IMR-90 (cell line): ENCODE measurements around the gene YIPF6. TPM values are rescaled to one million over a fixed set of nuclear protein-coding genes. Genes with fewer than 3 reads are reported as not detected.
"Not testable (repeated sequence)": the region's sequence is repeated elsewhere in the genome, so short reads cannot be mapped to it uniquely, and the experiment has no call there.

Experiments used
- ATAC-seq: fragments of 200-7000 bp; cut with Tn5 transposase; 2 replicates; pipeline ENCODE4 v1.9.1; 2020; ENCODE audit warnings: low read depth, mild to moderate bottlenecking, moderate library complexity
- BruUV-seq: library from RNA; stranded (reverse); fragments of 400-500 nt; replicated peaks from 2 replicates; lab custom pipeline; 2021; lab: Mats Ljungman, UMichigan
- CTCF ChIA-PET: fragments of 300-600 bp; formaldehyde crosslinking; extraction: SDS; loops from one replicate; lab custom pipeline; 2021; ENCODE audit warnings: antibody characterized with exemption; lab: Yijun Ruan, JAX
- POLR2A ChIA-PET: fragments of 300-600 bp; sonication (Branson Sonifier 250); formaldehyde crosslinking; loops from one replicate; lab custom pipeline; 2022; ENCODE audit warnings: antibody characterized with exemption; ENCODE audit not compliant: unreplicated experiment; lab: Charles Lee
- DNase-seq: peaks from one replicate; pipeline ENCODE4 v3.0.0; 2013
- H2AFZ ChIP-seq: replicated peaks from 2 replicates; pipeline ENCODE3; 2013; ENCODE audit warnings: low read length, mild to moderate bottlenecking; ENCODE audit not compliant: poor library complexity
- H2AK5ac ChIP-seq: 2 replicates; pipeline ENCODE4 v1.6.1; 2013; ENCODE audit warnings: low read depth, low read length, inconsistent platforms
- H2AK9ac ChIP-seq: replicated peaks from 2 replicates; pipeline ENCODE3; 2013; ENCODE audit warnings: mild to moderate bottlenecking, low read depth, low read length, moderate library complexity; ENCODE audit not compliant: poor library complexity
- H2BK120ac ChIP-seq: 2 replicates; pipeline ENCODE4 v1.6.1; 2013; ENCODE audit warnings: low read depth, low read length, inconsistent platforms
- H2BK15ac ChIP-seq: 3 replicates; pipeline ENCODE4 v1.6.1; 2013; ENCODE audit warnings: low read depth, low read length, inconsistent platforms
- H2BK20ac ChIP-seq: 2 replicates; pipeline ENCODE4 v1.6.1; 2013; ENCODE audit warnings: low read depth, mild to moderate bottlenecking, inconsistent platforms, low read length, moderate library complexity
- H2BK5ac ChIP-seq: 2 replicates; pipeline ENCODE4 v1.6.1; 2013; ENCODE audit warnings: mild to moderate bottlenecking, low read depth, low read length, inconsistent platforms; ENCODE audit not compliant: poor library complexity, severe bottlenecking
- H3K14ac ChIP-seq: replicated peaks from 2 replicates; pipeline ENCODE4 v1.6.1; 2013; ENCODE audit warnings: low read depth, low read length, inconsistent platforms
- H3K18ac ChIP-seq: 2 replicates; pipeline ENCODE4 v1.6.1; 2013; ENCODE audit warnings: low read depth, low read length, control low read depth
- H3K23ac ChIP-seq: 2 replicates; pipeline ENCODE4 v1.6.1; 2013; ENCODE audit warnings: low read depth, low read length, inconsistent platforms
- H3K27ac ChIP-seq: 2 replicates; pipeline ENCODE4 v1.5.1; 2013; ENCODE audit warnings: mild to moderate bottlenecking, control low read depth, low read length; ENCODE audit not compliant: insufficient read depth
- H3K27me3 ChIP-seq: 2 replicates; pipeline ENCODE4 v1.6.1; 2013; ENCODE audit warnings: low read length; ENCODE audit not compliant: control insufficient read depth, insufficient read depth
- H3K36me3 ChIP-seq: 2 replicates; pipeline ENCODE4 v1.6.1; 2013; ENCODE audit warnings: low read length, mixed read lengths; ENCODE audit not compliant: control insufficient read depth, insufficient read depth
- H3K4ac ChIP-seq: 2 replicates; pipeline ENCODE4 v1.6.1; 2013; ENCODE audit warnings: low read depth, low read length, inconsistent platforms
- H3K4me1 ChIP-seq: 2 replicates; pipeline ENCODE4 v1.6.1; 2013; ENCODE audit warnings: low read length, mixed read lengths; ENCODE audit not compliant: control insufficient read depth, insufficient read depth
- H3K4me2 ChIP-seq: 2 replicates; pipeline ENCODE4 v1.6.1; 2013; ENCODE audit warnings: low read depth, mild to moderate bottlenecking, control low read depth, low read length, moderate library complexity
- H3K4me3 ChIP-seq: 2 replicates; pipeline ENCODE4 v1.5.1; 2013; ENCODE audit warnings: low read depth, mild to moderate bottlenecking, control low read depth, low read length, moderate library complexity; ENCODE audit not compliant: insufficient read depth
- H3K56ac ChIP-seq: 2 replicates; pipeline ENCODE4 v1.6.1; 2013; ENCODE audit warnings: low read length, inconsistent platforms; ENCODE audit not compliant: insufficient read depth; ENCODE audit errors: extremely low read depth
- H3K79me1 ChIP-seq, 2 experiments: 2 replicates each; pipeline ENCODE4 v1.6.1; 2013; ENCODE audit warnings: low read length in 2 of 2, inconsistent platforms in 1 of 2, low read depth in 1 of 2
- H3K9ac ChIP-seq: 2 replicates; pipeline ENCODE4 v1.6.1; 2013; ENCODE audit warnings: low read depth, low read length, control low read depth
- H3K9me1 ChIP-seq: 2 replicates; pipeline ENCODE4 v1.6.1; 2013; ENCODE audit warnings: low read length, inconsistent platforms; ENCODE audit not compliant: insufficient read depth
- H3K9me3 ChIP-seq: 2 replicates; pipeline ENCODE4 v1.6.1; 2013; ENCODE audit warnings: low read length; ENCODE audit not compliant: control insufficient read depth, insufficient read depth
- H4K20me1 ChIP-seq: 2 replicates; pipeline ENCODE4 v1.6.1; 2013; ENCODE audit warnings: low read length, inconsistent platforms; ENCODE audit not compliant: insufficient read depth
- H4K5ac ChIP-seq: 2 replicates; pipeline ENCODE4 v1.6.1; 2013; ENCODE audit warnings: mild to moderate bottlenecking, low read depth, low read length, control low read depth
- H4K8ac ChIP-seq, 2 experiments: 2 replicates each; pipeline ENCODE4 v1.6.1; 2013; ENCODE audit warnings: low read depth in 2 of 2, low read length in 2 of 2, control low read depth in 1 of 2, inconsistent platforms in 1 of 2
- H4K91ac ChIP-seq: 2 replicates; pipeline ENCODE4 v1.6.1; 2013; ENCODE audit warnings: low read depth, low read length, inconsistent platforms; ENCODE audit not compliant: insufficient read depth
- CEBPB ChIP-seq: IDR thresholded peaks from 2 replicates; pipeline ENCODE4 v1.6.1; 2012; ENCODE audit warnings: low read depth, low read length, improper control_type of control experiment
- CHD1 ChIP-seq: IDR thresholded peaks from 2 replicates; pipeline ENCODE4 v1.6.1; 2012; ENCODE audit warnings: low read depth, low read length, improper control_type of control experiment
- ELK1 ChIP-seq: fragments of 150-350 bp; IDR thresholded peaks from 2 replicates; pipeline ENCODE4 v1.6.1; 2016; ENCODE audit warnings: low read depth, mild to moderate bottlenecking, low read length, moderate library complexity, borderline replicate concordance
- FOS ChIP-seq: fragments of 150-350 bp; IDR thresholded peaks from 2 replicates; pipeline ENCODE4 v1.6.1; 2016; ENCODE audit warnings: low read depth, low read length
- MAFK ChIP-seq: IDR thresholded peaks from 2 replicates; pipeline ENCODE4 v1.6.1; 2012; ENCODE audit warnings: low read depth, low read length, improper control_type of control experiment
- MXI1 ChIP-seq: IDR thresholded peaks from 2 replicates; pipeline ENCODE4 v1.6.1; 2012; ENCODE audit warnings: low read depth, mild to moderate bottlenecking, low read length, moderate library complexity, borderline replicate concordance
- NFE2L2 ChIP-seq: fragments of 150-350 bp; IDR thresholded peaks from 2 replicates; pipeline ENCODE4 v1.6.1; 2016; ENCODE audit warnings: low read depth, mild to moderate bottlenecking, low read length
- RCOR1 ChIP-seq: IDR thresholded peaks from 2 replicates; pipeline ENCODE4 v1.6.1; 2012; ENCODE audit warnings: mild to moderate bottlenecking, low read length, improper control_type of control experiment; ENCODE audit not compliant: insufficient replicate concordance
- WGBS, 2 experiments: methylation state at CpG; one replicate each; pipeline versions ENCODE4 v1.1.5 to v1.1.7; 2013; ENCODE audit warnings: missing lambda C conversion rate in 2 of 2; ENCODE audit not compliant: insufficient read length in 1 of 2; ENCODE audit errors: extremely low coverage in 2 of 2; 5-methylcytosine and 5-hydroxymethylcytosine counted together
- dilution Hi-C: fragments of 300-500 bp; cut with HindIII; formaldehyde crosslinking; loops from one replicate; pipeline ENCODE4 v1.14.3; 2018; ENCODE audit warnings: low sequenced_read_pairs; ENCODE audit not compliant: unreplicated experiment
- in situ Hi-C: fragments of 300-500 bp; cut with MboI; formaldehyde crosslinking; loops from 3 replicates; pipeline ENCODE4 v1.14.3; 2019; ENCODE audit warnings: low sequenced_read_pairs, inconsistent platforms, mixed read lengths
- intact Hi-C: fragments of 100-400 bp; cut with micrococcal nuclease; formaldehyde crosslinking; loops from 2 replicates; pipeline ENCODE4 v1.10.0; 2022
- polyA plus RNA-seq, 3 experiments: library from polyadenylated mRNA; depleted of rRNA; stranded (reverse); fragments of >200 nt; gene quantifications; 2 replicates each; pipeline ENCODE4 v1.2.3, GENCODE V29; 2012; ENCODE audit warnings: low replicate concordance in 1 of 3
- total RNA-seq: library from RNA; depleted of rRNA; stranded (reverse); fragments of >200 nt; gene quantifications from 2 replicates; pipeline ENCODE4 v1.2.3, GENCODE V29; 2012

Gene YIPF6
- total and polyA plus RNA-seq, 2 of the 4 experiments (the other 2 are of a cell fraction) = 9.7 to 22.4 TPM

- H2AK9ac ChIP-seq = no peak overlapping the region
- no peaks in the 10 kb centered on the region for H3K9me3 ChIP-seq
- H3K4me1 ChIP-seq = no peaks in the 10 kb centered on the region
- no peaks in the 10 kb centered on the region for H4K20me1 ChIP-seq
- H2AK5ac ChIP-seq = no peak overlapping the region
- no peak overlapping the region for H2AFZ ChIP-seq
- dilution Hi-C loops (no loop called here), in situ Hi-C loops (no loop called here), intact Hi-C loops (no loop called here)
- H2BK15ac ChIP-seq = no peak overlapping the region
- ChIA-PET CTCF (no interaction called here), POLR2A (no interaction called here)
- no TSS peak for BruUV-seq
- H3K9ac ChIP-seq = no peak overlapping the region
- H3K4ac ChIP-seq = no peak overlapping the region
- no peak overlapping the region for H3K23ac ChIP-seq
- no peak overlapping the region for H2BK20ac ChIP-seq
- H3K56ac ChIP-seq = no peak overlapping the region
- no peaks in the 10 kb centered on the region for H3K79me1 ChIP-seq
- H3K27ac ChIP-seq = no peak overlapping the region
- no peak overlapping the region for H4K91ac ChIP-seq
- no peak overlapping the region for H4K5ac ChIP-seq
- ATAC-seq = no peak
- H3K18ac ChIP-seq = no peak overlapping the region
- H3K9me1 ChIP-seq = no peaks in the 10 kb centered on the region
- TF ChIP-seq RCOR1 (no peak), MXI1 (no peak), CHD1 (no peak), CEBPB (no peak), NFE2L2 (no peak), MAFK (no peak), ELK1 (no peak), FOS (no peak)
- H3K27me3 ChIP-seq = peaks cover 1% of the 10 kb centered on the region
- H3K4me2 ChIP-seq = no peak overlapping the region
- no peaks in the 10 kb centered on the region for H3K36me3 ChIP-seq
- H2BK120ac ChIP-seq = no peak overlapping the region
- H2BK5ac ChIP-seq = no peak overlapping the region
- no peak overlapping the region for H4K8ac ChIP-seq
- DNase-seq = no peak
- H3K14ac ChIP-seq = no peak overlapping the region
- H3K4me3 ChIP-seq = no peak overlapping the region
- WGBS, 2 experiments = no CpG with 5 or more reads among the region's 1 CpG
Observed at GRCh38 chrX:68480969-68481368, 17.9 kb upstream of the YIPF6 start.

- H3K23ac ChIP-seq, CTCF ChIA-PET, H3K18ac ChIP-seq, H3K79me1 ChIP-seq, H3K56ac ChIP-seq, H3K36me3 ChIP-seq, H3K9ac ChIP-seq, H4K8ac ChIP-seq, H3K27ac ChIP-seq, H2BK5ac ChIP-seq, H3K14ac ChIP-seq, DNase-seq, H2BK120ac ChIP-seq, H2BK20ac ChIP-seq, H4K5ac ChIP-seq, H2AK9ac ChIP-seq, intact Hi-C loops, BruUV-seq, ATAC-seq, H4K20me1 ChIP-seq, H3K4me2 ChIP-seq, H3K4ac ChIP-seq, dilution Hi-C loops, H4K91ac ChIP-seq, H3K9me1 ChIP-seq, H3K4me3 ChIP-seq, H2BK15ac ChIP-seq, H2AK5ac ChIP-seq, H2AFZ ChIP-seq, H3K27me3 ChIP-seq, in situ Hi-C loops, POLR2A ChIA-PET, H3K9me3 ChIP-seq, H3K4me1 ChIP-seq: not testable (repeated sequence)
- WGBS, 2 experiments = no CpG with 5 or more reads among the region's 3 CpGs
Observed at GRCh38 chrX:68486198-68486597, 12.7 kb upstream of the YIPF6 start.
